IMR-90 (cell line): ENCODE data around the gene ABCD1. TPM values are rescaled to one million over a fixed set of nuclear protein-coding genes. Genes with fewer than 3 reads are reported as not detected.

Experiments
- ATAC-seq: fragments of 200-7000 bp; cut with Tn5 transposase; 2 replicates; pipeline ENCODE4 v1.9.1; 2020; ENCODE audit warnings: low read depth, mild to moderate bottlenecking, moderate library complexity
- BruUV-seq: library from RNA; stranded (reverse); fragments of 400-500 nt; replicated peaks from 2 replicates; lab custom pipeline; 2021; lab: Mats Ljungman, UMichigan
- CTCF ChIA-PET: fragments of 300-600 bp; formaldehyde crosslinking; extraction: SDS; loops from one replicate; lab custom pipeline; 2021; ENCODE audit warnings: antibody characterized with exemption; lab: Yijun Ruan, JAX
- POLR2A ChIA-PET: fragments of 300-600 bp; sonication (Branson Sonifier 250); formaldehyde crosslinking; loops from one replicate; lab custom pipeline; 2022; ENCODE audit warnings: antibody characterized with exemption; ENCODE audit not compliant: unreplicated experiment; lab: Charles Lee
- DNase-seq: peaks from one replicate; pipeline ENCODE4 v3.0.0; 2013
- H2AFZ ChIP-seq: replicated peaks from 2 replicates; pipeline ENCODE3; 2013; ENCODE audit warnings: low read length, mild to moderate bottlenecking; ENCODE audit not compliant: poor library complexity
- H2AK5ac ChIP-seq: 2 replicates; pipeline ENCODE4 v1.6.1; 2013; ENCODE audit warnings: low read depth, low read length, inconsistent platforms
- H2AK9ac ChIP-seq: replicated peaks from 2 replicates; pipeline ENCODE3; 2013; ENCODE audit warnings: mild to moderate bottlenecking, low read depth, low read length, moderate library complexity; ENCODE audit not compliant: poor library complexity
- H2BK120ac ChIP-seq: 2 replicates; pipeline ENCODE4 v1.6.1; 2013; ENCODE audit warnings: low read depth, low read length, inconsistent platforms
- H2BK15ac ChIP-seq: 3 replicates; pipeline ENCODE4 v1.6.1; 2013; ENCODE audit warnings: low read depth, low read length, inconsistent platforms
- H2BK20ac ChIP-seq: 2 replicates; pipeline ENCODE4 v1.6.1; 2013; ENCODE audit warnings: low read depth, mild to moderate bottlenecking, inconsistent platforms, low read length, moderate library complexity
- H2BK5ac ChIP-seq: 2 replicates; pipeline ENCODE4 v1.6.1; 2013; ENCODE audit warnings: mild to moderate bottlenecking, low read depth, low read length, inconsistent platforms; ENCODE audit not compliant: poor library complexity, severe bottlenecking
- H3K14ac ChIP-seq: replicated peaks from 2 replicates; pipeline ENCODE4 v1.6.1; 2013; ENCODE audit warnings: low read depth, low read length, inconsistent platforms
- H3K18ac ChIP-seq: 2 replicates; pipeline ENCODE4 v1.6.1; 2013; ENCODE audit warnings: low read depth, low read length, control low read depth
- H3K23ac ChIP-seq: 2 replicates; pipeline ENCODE4 v1.6.1; 2013; ENCODE audit warnings: low read depth, low read length, inconsistent platforms
- H3K27ac ChIP-seq: 2 replicates; pipeline ENCODE4 v1.5.1; 2013; ENCODE audit warnings: mild to moderate bottlenecking, control low read depth, low read length; ENCODE audit not compliant: insufficient read depth
- H3K27me3 ChIP-seq: 2 replicates; pipeline ENCODE4 v1.6.1; 2013; ENCODE audit warnings: low read length; ENCODE audit not compliant: control insufficient read depth, insufficient read depth
- H3K36me3 ChIP-seq: 2 replicates; pipeline ENCODE4 v1.6.1; 2013; ENCODE audit warnings: low read length, mixed read lengths; ENCODE audit not compliant: control insufficient read depth, insufficient read depth
- H3K4ac ChIP-seq: 2 replicates; pipeline ENCODE4 v1.6.1; 2013; ENCODE audit warnings: low read depth, low read length, inconsistent platforms
- H3K4me1 ChIP-seq: 2 replicates; pipeline ENCODE4 v1.6.1; 2013; ENCODE audit warnings: low read length, mixed read lengths; ENCODE audit not compliant: control insufficient read depth, insufficient read depth
- H3K4me2 ChIP-seq: 2 replicates; pipeline ENCODE4 v1.6.1; 2013; ENCODE audit warnings: low read depth, mild to moderate bottlenecking, control low read depth, low read length, moderate library complexity
- H3K4me3 ChIP-seq: 2 replicates; pipeline ENCODE4 v1.5.1; 2013; ENCODE audit warnings: low read depth, mild to moderate bottlenecking, control low read depth, low read length, moderate library complexity; ENCODE audit not compliant: insufficient read depth
- H3K56ac ChIP-seq: 2 replicates; pipeline ENCODE4 v1.6.1; 2013; ENCODE audit warnings: low read length, inconsistent platforms; ENCODE audit not compliant: insufficient read depth; ENCODE audit errors: extremely low read depth
- H3K79me1 ChIP-seq, 2 experiments: 2 replicates each; pipeline ENCODE4 v1.6.1; 2013; ENCODE audit warnings: low read length in 2 of 2, inconsistent platforms in 1 of 2, low read depth in 1 of 2
- H3K9ac ChIP-seq: 2 replicates; pipeline ENCODE4 v1.6.1; 2013; ENCODE audit warnings: low read depth, low read length, control low read depth
- H3K9me1 ChIP-seq: 2 replicates; pipeline ENCODE4 v1.6.1; 2013; ENCODE audit warnings: low read length, inconsistent platforms; ENCODE audit not compliant: insufficient read depth
- H3K9me3 ChIP-seq: 2 replicates; pipeline ENCODE4 v1.6.1; 2013; ENCODE audit warnings: low read length; ENCODE audit not compliant: control insufficient read depth, insufficient read depth
- H4K20me1 ChIP-seq: 2 replicates; pipeline ENCODE4 v1.6.1; 2013; ENCODE audit warnings: low read length, inconsistent platforms; ENCODE audit not compliant: insufficient read depth
- H4K5ac ChIP-seq: 2 replicates; pipeline ENCODE4 v1.6.1; 2013; ENCODE audit warnings: mild to moderate bottlenecking, low read depth, low read length, control low read depth
- H4K8ac ChIP-seq, 2 experiments: 2 replicates each; pipeline ENCODE4 v1.6.1; 2013; ENCODE audit warnings: low read depth in 2 of 2, low read length in 2 of 2, control low read depth in 1 of 2, inconsistent platforms in 1 of 2
- H4K91ac ChIP-seq: 2 replicates; pipeline ENCODE4 v1.6.1; 2013; ENCODE audit warnings: low read depth, low read length, inconsistent platforms; ENCODE audit not compliant: insufficient read depth
- CEBPB ChIP-seq: IDR thresholded peaks from 2 replicates; pipeline ENCODE4 v1.6.1; 2012; ENCODE audit warnings: low read depth, low read length, improper control_type of control experiment
- CHD1 ChIP-seq: IDR thresholded peaks from 2 replicates; pipeline ENCODE4 v1.6.1; 2012; ENCODE audit warnings: low read depth, low read length, improper control_type of control experiment
- MAFK ChIP-seq: IDR thresholded peaks from 2 replicates; pipeline ENCODE4 v1.6.1; 2012; ENCODE audit warnings: low read depth, low read length, improper control_type of control experiment
- MXI1 ChIP-seq: IDR thresholded peaks from 2 replicates; pipeline ENCODE4 v1.6.1; 2012; ENCODE audit warnings: low read depth, mild to moderate bottlenecking, low read length, moderate library complexity, borderline replicate concordance
- NFE2L2 ChIP-seq: fragments of 150-350 bp; IDR thresholded peaks from 2 replicates; pipeline ENCODE4 v1.6.1; 2016; ENCODE audit warnings: low read depth, mild to moderate bottlenecking, low read length
- RAD21 ChIP-seq: IDR thresholded peaks from 2 replicates; pipeline ENCODE4 v1.6.1; 2012; ENCODE audit warnings: low read length, improper control_type of control experiment
- RCOR1 ChIP-seq: IDR thresholded peaks from 2 replicates; pipeline ENCODE4 v1.6.1; 2012; ENCODE audit warnings: mild to moderate bottlenecking, low read length, improper control_type of control experiment; ENCODE audit not compliant: insufficient replicate concordance
- SMC3 ChIP-seq: fragments of 150-350 bp; IDR thresholded peaks from 2 replicates; pipeline ENCODE4 v1.6.1; 2016; ENCODE audit warnings: low read depth, mild to moderate bottlenecking, antibody characterized with exemption, low read length, moderate library complexity
- WGBS, 2 experiments: methylation state at CpG; one replicate each; pipeline versions ENCODE4 v1.1.5 to v1.1.7; 2013; ENCODE audit warnings: missing lambda C conversion rate in 2 of 2; ENCODE audit not compliant: insufficient read length in 1 of 2; ENCODE audit errors: extremely low coverage in 2 of 2; 5-methylcytosine and 5-hydroxymethylcytosine counted together
- dilution Hi-C: fragments of 300-500 bp; cut with HindIII; formaldehyde crosslinking; loops from one replicate; pipeline ENCODE4 v1.14.3; 2018; ENCODE audit warnings: low sequenced_read_pairs; ENCODE audit not compliant: unreplicated experiment
- in situ Hi-C: fragments of 300-500 bp; cut with MboI; formaldehyde crosslinking; loops from 3 replicates; pipeline ENCODE4 v1.14.3; 2019; ENCODE audit warnings: low sequenced_read_pairs, inconsistent platforms, mixed read lengths
- intact Hi-C: fragments of 100-400 bp; cut with micrococcal nuclease; formaldehyde crosslinking; loops from 2 replicates; pipeline ENCODE4 v1.10.0; 2022
- polyA plus RNA-seq, 3 experiments: library from polyadenylated mRNA; depleted of rRNA; stranded (reverse); fragments of >200 nt; gene quantifications; 2 replicates each; pipeline ENCODE4 v1.2.3, GENCODE V29; 2012; ENCODE audit warnings: low replicate concordance in 1 of 3
- total RNA-seq: library from RNA; depleted of rRNA; stranded (reverse); fragments of >200 nt; gene quantifications from 2 replicates; pipeline ENCODE4 v1.2.3, GENCODE V29; 2012
- TF ChIP-seq, protein P1 (sequence below): conservative IDR thresholded peaks from 2 replicates; pipeline ENCODE4 v1.5.1; 2012; ENCODE audit warnings: mild to moderate bottlenecking, low read depth, low read length, improper control_type of control experiment

Gene ABCD1
- total and polyA plus RNA-seq, 2 of the 4 experiments (the other 2 are of a cell fraction) = 4.3 to 7.0 TPM

GRCh38 chrX:153717445-153717844 lies 7.2 kb upstream of the ABCD1 start (continued):
- TF ChIP-seq, protein P1, sequence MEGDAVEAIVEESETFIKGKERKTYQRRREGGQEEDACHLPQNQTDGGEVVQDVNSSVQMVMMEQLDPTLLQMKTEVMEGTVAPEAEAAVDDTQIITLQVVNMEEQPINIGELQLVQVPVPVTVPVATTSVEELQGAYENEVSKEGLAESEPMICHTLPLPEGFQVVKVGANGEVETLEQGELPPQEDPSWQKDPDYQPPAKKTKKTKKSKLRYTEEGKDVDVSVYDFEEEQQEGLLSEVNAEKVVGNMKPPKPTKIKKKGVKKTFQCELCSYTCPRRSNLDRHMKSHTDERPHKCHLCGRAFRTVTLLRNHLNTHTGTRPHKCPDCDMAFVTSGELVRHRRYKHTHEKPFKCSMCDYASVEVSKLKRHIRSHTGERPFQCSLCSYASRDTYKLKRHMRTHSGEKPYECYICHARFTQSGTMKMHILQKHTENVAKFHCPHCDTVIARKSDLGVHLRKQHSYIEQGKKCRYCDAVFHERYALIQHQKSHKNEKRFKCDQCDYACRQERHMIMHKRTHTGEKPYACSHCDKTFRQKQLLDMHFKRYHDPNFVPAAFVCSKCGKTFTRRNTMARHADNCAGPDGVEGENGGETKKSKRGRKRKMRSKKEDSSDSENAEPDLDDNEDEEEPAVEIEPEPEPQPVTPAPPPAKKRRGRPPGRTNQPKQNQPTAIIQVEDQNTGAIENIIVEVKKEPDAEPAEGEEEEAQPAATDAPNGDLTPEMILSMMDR = no peak
- TF ChIP-seq CHD1 (no peak), CEBPB (no peak), NFE2L2 (no peak)

- Histone ChIP-seq H2BK20ac (no peak overlapping the region), H4K5ac (no peak overlapping the region), H3K27ac (no peak overlapping the region), H3K4me2 (no peak overlapping the region), H3K56ac (no peak overlapping the region), H2BK5ac (no peak overlapping the region), H3K4ac (no peak overlapping the region), H3K18ac (no peak overlapping the region), H3K27me3 (no peaks in the 10 kb centered on the region), H2BK15ac (no peak overlapping the region), H3K9ac (no peak overlapping the region), H4K8ac (no peak overlapping the region), H3K4me1 (peaks cover 2% of the 10 kb centered on the region; the same call in 1 of the 2 replicates), H2AFZ (no peak overlapping the region), H3K9me1 (no peaks in the 10 kb centered on the region; the same call in 1 of the 2 replicates), H2AK9ac (no peak overlapping the region), H2BK120ac (no peak overlapping the region), H2AK5ac (no peak overlapping the region), H3K4me3 (no peak overlapping the region), H3K79me1 (peaks cover 5 to 12% of the 10 kb centered on the region in 2 experiments; a peak in 3 of 4 replicates), H3K36me3 (peaks cover 36% of the 10 kb centered on the region), H3K14ac (no peak overlapping the region), H3K9me3 (no peaks in the 10 kb centered on the region), H4K91ac (no peak overlapping the region), H4K20me1 (peaks cover 14% of the 10 kb centered on the region), H3K23ac (no peak overlapping the region)
- whole genome bisulfite sequencing, 2 experiments = no CpG with 5 or more reads among the region's 2 CpGs
- BruUV-seq = no TSS peak
- in situ Hi-C loops = no loop called here
- intact Hi-C loops = no loop called here
- ATAC-seq (no peak), DNase-seq (no peak)
- ChIA-PET CTCF (no interaction called here), POLR2A (no interaction called here)
- dilution Hi-C loops = no loop called here
- TF ChIP-seq RAD21 (no peak), SMC3 (no peak), MXI1 (no peak), RCOR1 (no peak), MAFK (no peak)
These were observed 5.4 kb upstream of the ABCD1 start for GRCh38 chrX:153719238-153719637.
